NCI-H1092 (cell line): Measurements from ENCODE around the gene LRRC7.

Source experiments
- DNase-seq: peaks from one replicate; lab custom pipeline; 2025; lab: John Stamatoyannopoulos, UW

LRRC7 gene

GRCh38 chr1:69567652-69568420 is at the start of gene LRRC7:
Gene LRRC7 (plus strand): TSS chr1:69567922. CDS start chr1:69568640, 718 bp downstream.
- DNase-seq = peak; percentile 27

- no peak for DNase-seq
Measured at GRCh38 chr1:69519006-69519405, 48.7 kb upstream of the LRRC7 start.

GRCh38 chr1:69520326-69520725 is 47.4 kb upstream of the LRRC7 start:
- DNase-seq = no peak

- no peak for DNase-seq
Measured at GRCh38 chr1:69523032-69523431, 44.7 kb upstream of the LRRC7 start.

GRCh38 chr1:69523461-69523860 is 44.3 kb upstream of the LRRC7 start:
- DNase-seq = no peak

GRCh38 chr1:69524015-69524414 is 43.7 kb upstream of the LRRC7 start:
- DNase-seq = no peak

GRCh38 chr1:69527273-69527672 is 40.4 kb upstream of the LRRC7 start:
- no peak for DNase-seq

GRCh38 chr1:69528376-69528775 is 39.3 kb upstream of the LRRC7 start:
- no peak for DNase-seq

- no peak for DNase-seq
Measured at GRCh38 chr1:69533343-69533742, 34.4 kb upstream of the LRRC7 start.

- no peak for DNase-seq
Measured at GRCh38 chr1:69534829-69535228, 32.9 kb upstream of the LRRC7 start.

GRCh38 chr1:69535490-69535889 is 32.2 kb upstream of the LRRC7 start:
- DNase-seq = no peak

- no peak for DNase-seq
Measured at GRCh38 chr1:69540052-69540451, 27.7 kb upstream of the LRRC7 start.

GRCh38 chr1:69551476-69552324 is 16.0 kb upstream of the LRRC7 start:
- no peak for DNase-seq

GRCh38 chr1:69553726-69554125 is 14.0 kb upstream of the LRRC7 start:
- DNase-seq = no peak

GRCh38 chr1:69568421-69569174 is 876 bp downstream of the LRRC7 start:
- peak; percentile 14 for DNase-seq

- DNase-seq = no peak
Measured at GRCh38 chr1:69569175-69569541, 1.4 kb downstream of the LRRC7 start.

- no peak for DNase-seq
Measured at GRCh38 chr1:69569576-69570328, 2.0 kb downstream of the LRRC7 start.

- no peak for DNase-seq
Measured at GRCh38 chr1:69570356-69570755, 2.6 kb downstream of the LRRC7 start.

GRCh38 chr1:69572921-69573320 is 5.2 kb downstream of the LRRC7 start:
- DNase-seq = no peak

GRCh38 chr1:69573911-69574310 is 6.2 kb downstream of the LRRC7 start:
- no peak for DNase-seq

GRCh38 chr1:69585666-69586065 is 17.9 kb downstream of the LRRC7 start:
- DNase-seq = no peak

GRCh38 chr1:69587391-69587790 is 19.7 kb downstream of the LRRC7 start:
- DNase-seq = no peak
